ENCODE measurements around the gene RIMBP3B.
"Not testable (repeated sequence)": the region's sequence is repeated elsewhere in the genome, so short reads cannot be mapped to it uniquely, and the experiment has no call there.

- TF ChIP-seq CTCF, POLR2A, POLR2AphosphoS5 (IDR thresholded peaks at IDR 0.05): not testable (repeated sequence)
These were observed 19.7 kb upstream of the RIMBP3B start for GRCh38 chr22:21363803-21364202.
